ENCODE results near the gene KRAS. TPM values are rescaled to one million over a fixed set of nuclear protein-coding genes. Genes with fewer than 3 reads are reported as not detected.

Gene KRAS
- total and polyA plus RNA-seq, 4 donors, result 6.2 to 33.0 (median 14.1) TPM

DNA sequence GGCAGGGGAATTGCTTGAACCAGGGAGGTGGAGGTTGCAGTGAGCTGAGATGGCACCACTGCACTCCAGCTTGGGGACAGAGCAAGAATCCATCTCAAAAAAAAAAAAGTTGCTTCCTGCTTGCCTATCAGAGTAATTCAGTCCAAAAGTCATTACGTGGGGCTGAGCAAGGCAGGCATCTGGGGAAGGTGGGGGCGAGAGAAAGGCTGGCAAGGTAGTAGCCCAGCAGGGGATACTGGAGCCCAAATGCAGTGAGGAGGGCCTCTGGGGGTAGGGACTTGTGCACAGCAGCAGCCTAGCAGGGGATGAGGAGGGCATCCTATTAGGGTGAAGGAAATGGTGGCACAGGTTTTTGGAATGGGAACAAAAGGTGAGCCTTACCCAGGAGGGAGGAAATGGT lies 48.6 kb downstream of the KRAS start:
- no peak overlapping the region for H3K9ac ChIP-seq (ENCODE audit: low read depth in 1 of 2, low read length in 2 of 2)
- peaks cover 0 to 4% (median 0%) of the 10 kb centered on the region in 4 donors for H3K4me1 ChIP-seq (ENCODE audit: control insufficient read depth in 4 of 4, insufficient read depth in 4 of 4, low read length in 3 of 4)
- no peak for TF ChIP-seq EGR1 (IDR thresholded peaks at IDR 0.05; ENCODE audit: low read depth in 2 of 2)
- TF ChIP-seq, protein P1, sequence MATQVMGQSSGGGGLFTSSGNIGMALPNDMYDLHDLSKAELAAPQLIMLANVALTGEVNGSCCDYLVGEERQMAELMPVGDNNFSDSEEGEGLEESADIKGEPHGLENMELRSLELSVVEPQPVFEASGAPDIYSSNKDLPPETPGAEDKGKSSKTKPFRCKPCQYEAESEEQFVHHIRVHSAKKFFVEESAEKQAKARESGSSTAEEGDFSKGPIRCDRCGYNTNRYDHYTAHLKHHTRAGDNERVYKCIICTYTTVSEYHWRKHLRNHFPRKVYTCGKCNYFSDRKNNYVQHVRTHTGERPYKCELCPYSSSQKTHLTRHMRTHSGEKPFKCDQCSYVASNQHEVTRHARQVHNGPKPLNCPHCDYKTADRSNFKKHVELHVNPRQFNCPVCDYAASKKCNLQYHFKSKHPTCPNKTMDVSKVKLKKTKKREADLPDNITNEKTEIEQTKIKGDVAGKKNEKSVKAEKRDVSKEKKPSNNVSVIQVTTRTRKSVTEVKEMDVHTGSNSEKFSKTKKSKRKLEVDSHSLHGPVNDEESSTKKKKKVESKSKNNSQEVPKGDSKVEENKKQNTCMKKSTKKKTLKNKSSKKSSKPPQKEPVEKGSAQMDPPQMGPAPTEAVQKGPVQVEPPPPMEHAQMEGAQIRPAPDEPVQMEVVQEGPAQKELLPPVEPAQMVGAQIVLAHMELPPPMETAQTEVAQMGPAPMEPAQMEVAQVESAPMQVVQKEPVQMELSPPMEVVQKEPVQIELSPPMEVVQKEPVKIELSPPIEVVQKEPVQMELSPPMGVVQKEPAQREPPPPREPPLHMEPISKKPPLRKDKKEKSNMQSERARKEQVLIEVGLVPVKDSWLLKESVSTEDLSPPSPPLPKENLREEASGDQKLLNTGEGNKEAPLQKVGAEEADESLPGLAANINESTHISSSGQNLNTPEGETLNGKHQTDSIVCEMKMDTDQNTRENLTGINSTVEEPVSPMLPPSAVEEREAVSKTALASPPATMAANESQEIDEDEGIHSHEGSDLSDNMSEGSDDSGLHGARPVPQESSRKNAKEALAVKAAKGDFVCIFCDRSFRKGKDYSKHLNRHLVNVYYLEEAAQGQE (IDR thresholded peaks at IDR 0.05), result no peak
- no peak overlapping the region for H3K27ac ChIP-seq (ENCODE audit: low read depth in 1 of 2, low read length in 2 of 2)
- peaks cover 0 to 15% (median 2%) of the 10 kb centered on the region in 4 donors for H3K36me3 ChIP-seq (ENCODE audit: control insufficient read depth in 4 of 4, insufficient read depth in 3 of 4, low read depth in 1 of 4, low read length in 3 of 4)
- no peak overlapping the region for H3K4me3 ChIP-seq (ENCODE audit: low read depth in 1 of 3, low read length in 3 of 3)
- no peaks in the 10 kb centered on the region for H3K27me3 ChIP-seq (ENCODE audit: control insufficient read depth in 4 of 4, insufficient read depth in 4 of 4, low read length in 3 of 4)
- WGBS, result 85% methylated on average over 2 of the region's 2 CpGs
- no peaks in the 10 kb centered on the region for H3K9me3 ChIP-seq (ENCODE audit: control insufficient read depth in 4 of 4, low read length in 3 of 4)
- DNase-seq (ENCODE audit: low spot score), result no peak

DNA sequence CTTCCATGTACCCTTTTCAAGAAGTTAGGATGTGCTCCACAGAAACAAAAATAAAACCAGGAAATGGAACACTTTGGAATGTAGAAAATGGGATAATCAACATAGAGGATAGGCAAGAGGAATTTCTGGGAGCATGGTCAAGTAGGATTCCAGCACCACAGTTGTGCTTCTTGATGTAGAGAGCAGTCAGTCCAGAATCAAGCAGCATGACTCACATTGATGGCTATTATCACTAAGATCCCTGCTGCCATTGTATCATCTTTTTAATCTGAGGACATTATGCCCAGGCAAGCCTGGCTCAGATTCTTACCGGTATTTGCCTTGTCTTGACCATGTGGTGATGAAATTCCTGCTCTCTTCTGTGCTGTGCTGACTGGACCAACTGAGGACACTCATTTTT lies 50.0 kb downstream of the KRAS start:
- no peak for TF ChIP-seq EGR1 (IDR thresholded peaks at IDR 0.05; ENCODE audit: low read depth in 2 of 2)
- TF ChIP-seq YY1 (IDR thresholded peaks at IDR 0.05), result no peak
- TF ChIP-seq, protein P2, sequence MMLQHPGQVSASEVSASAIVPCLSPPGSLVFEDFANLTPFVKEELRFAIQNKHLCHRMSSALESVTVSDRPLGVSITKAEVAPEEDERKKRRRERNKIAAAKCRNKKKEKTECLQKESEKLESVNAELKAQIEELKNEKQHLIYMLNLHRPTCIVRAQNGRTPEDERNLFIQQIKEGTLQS (IDR thresholded peaks at IDR 0.05), result no peak
- no peak for TF ChIP-seq SP1 (IDR thresholded peaks at IDR 0.05)
- TF ChIP-seq, protein P1 (IDR thresholded peaks at IDR 0.05), result no peak
- TF ChIP-seq NR2F2 (IDR thresholded peaks at IDR 0.05), result no peak
- no peak for TF ChIP-seq FOXA2 (IDR thresholded peaks at IDR 0.05)
- TF ChIP-seq, protein P3, sequence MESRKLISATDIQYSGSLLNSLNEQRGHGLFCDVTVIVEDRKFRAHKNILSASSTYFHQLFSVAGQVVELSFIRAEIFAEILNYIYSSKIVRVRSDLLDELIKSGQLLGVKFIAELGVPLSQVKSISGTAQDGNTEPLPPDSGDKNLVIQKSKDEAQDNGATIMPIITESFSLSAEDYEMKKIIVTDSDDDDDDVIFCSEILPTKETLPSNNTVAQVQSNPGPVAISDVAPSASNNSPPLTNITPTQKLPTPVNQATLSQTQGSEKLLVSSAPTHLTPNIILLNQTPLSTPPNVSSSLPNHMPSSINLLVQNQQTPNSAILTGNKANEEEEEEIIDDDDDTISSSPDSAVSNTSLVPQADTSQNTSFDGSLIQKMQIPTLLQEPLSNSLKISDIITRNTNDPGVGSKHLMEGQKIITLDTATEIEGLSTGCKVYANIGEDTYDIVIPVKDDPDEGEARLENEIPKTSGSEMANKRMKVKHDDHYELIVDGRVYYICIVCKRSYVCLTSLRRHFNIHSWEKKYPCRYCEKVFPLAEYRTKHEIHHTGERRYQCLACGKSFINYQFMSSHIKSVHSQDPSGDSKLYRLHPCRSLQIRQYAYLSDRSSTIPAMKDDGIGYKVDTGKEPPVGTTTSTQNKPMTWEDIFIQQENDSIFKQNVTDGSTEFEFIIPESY (IDR thresholded peaks at IDR 0.05), result no peak
- no peak for TF ChIP-seq HNF4A (conservative IDR thresholded peaks at IDR 0.05)
- TF ChIP-seq FOXA1 (IDR thresholded peaks at IDR 0.05), result no peak
- TF ChIP-seq, protein P4, sequence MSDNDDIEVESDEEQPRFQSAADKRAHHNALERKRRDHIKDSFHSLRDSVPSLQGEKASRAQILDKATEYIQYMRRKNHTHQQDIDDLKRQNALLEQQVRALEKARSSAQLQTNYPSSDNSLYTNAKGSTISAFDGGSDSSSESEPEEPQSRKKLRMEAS (IDR thresholded peaks at IDR 0.05), result no peak
- no peak for TF ChIP-seq HNF4G (IDR thresholded peaks at IDR 0.05)
- TF ChIP-seq RXRA (IDR thresholded peaks at IDR 0.05), result no peak
- no peak for TF ChIP-seq RAD21 (IDR thresholded peaks at IDR 0.05)
- TF ChIP-seq, protein P5, sequence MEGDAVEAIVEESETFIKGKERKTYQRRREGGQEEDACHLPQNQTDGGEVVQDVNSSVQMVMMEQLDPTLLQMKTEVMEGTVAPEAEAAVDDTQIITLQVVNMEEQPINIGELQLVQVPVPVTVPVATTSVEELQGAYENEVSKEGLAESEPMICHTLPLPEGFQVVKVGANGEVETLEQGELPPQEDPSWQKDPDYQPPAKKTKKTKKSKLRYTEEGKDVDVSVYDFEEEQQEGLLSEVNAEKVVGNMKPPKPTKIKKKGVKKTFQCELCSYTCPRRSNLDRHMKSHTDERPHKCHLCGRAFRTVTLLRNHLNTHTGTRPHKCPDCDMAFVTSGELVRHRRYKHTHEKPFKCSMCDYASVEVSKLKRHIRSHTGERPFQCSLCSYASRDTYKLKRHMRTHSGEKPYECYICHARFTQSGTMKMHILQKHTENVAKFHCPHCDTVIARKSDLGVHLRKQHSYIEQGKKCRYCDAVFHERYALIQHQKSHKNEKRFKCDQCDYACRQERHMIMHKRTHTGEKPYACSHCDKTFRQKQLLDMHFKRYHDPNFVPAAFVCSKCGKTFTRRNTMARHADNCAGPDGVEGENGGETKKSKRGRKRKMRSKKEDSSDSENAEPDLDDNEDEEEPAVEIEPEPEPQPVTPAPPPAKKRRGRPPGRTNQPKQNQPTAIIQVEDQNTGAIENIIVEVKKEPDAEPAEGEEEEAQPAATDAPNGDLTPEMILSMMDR (IDR thresholded peaks at IDR 0.05; ENCODE audit: low read depth, low read length, missing input control), result no peak
- no peak for TF ChIP-seq TAF1 (conservative IDR thresholded peaks at IDR 0.05)
- TF ChIP-seq GABPA (IDR thresholded peaks at IDR 0.05 in 1 of 2, conservative IDR thresholded peaks at IDR 0.05 in 1 of 2), result no peak
- no peak for TF ChIP-seq JUND (IDR thresholded peaks at IDR 0.05)
- no peak overlapping the region for H3K27ac ChIP-seq (ENCODE audit: low read depth in 1 of 2, low read length in 2 of 2)
- H3K36me3 ChIP-seq (ENCODE audit: control insufficient read depth in 4 of 4, insufficient read depth in 3 of 4, low read depth in 1 of 4, low read length in 3 of 4), result peaks cover 0 to 8% (median 1%) of the 10 kb centered on the region in 4 donors
- H3K4me3 ChIP-seq (ENCODE audit: low read depth in 1 of 3, low read length in 3 of 3), result no peak overlapping the region
- no peak overlapping the region for H3K9ac ChIP-seq (ENCODE audit: low read depth in 1 of 2, low read length in 2 of 2)
- H3K4me1 ChIP-seq (ENCODE audit: control insufficient read depth in 4 of 4, insufficient read depth in 4 of 4, low read length in 3 of 4), result peaks cover 0 to 9% (median 6%) of the 10 kb centered on the region in 4 donors
- no peaks in the 10 kb centered on the region for H3K27me3 ChIP-seq (ENCODE audit: control insufficient read depth in 4 of 4, insufficient read depth in 4 of 4, low read length in 3 of 4)
- no peak for DNase-seq (ENCODE audit: low spot score)
- no peaks in the 10 kb centered on the region for H3K9me3 ChIP-seq (ENCODE audit: control insufficient read depth in 4 of 4, low read length in 3 of 4)
- WGBS, result 78% methylated on average over 1 of the region's 1 CpG

Measured in liver (tissue), 9 donors.